Measurements from ENCODE around the gene IFFO2.

GRCh38 chr1:18876210-18876609, 80.3 kb downstream of the IFFO2 start:
- TF ChIP-seq CTCF (IDR thresholded peaks at IDR 0.05; ENCODE audit: low read length) (no peak), EZH2 (IDR thresholded peaks at IDR 0.05; ENCODE audit: borderline replicate concordance, low read length) (no peak)

Data from OCI-LY1 (cell line).